ENCODE results near the gene RGS9. TPM values are rescaled to one million over a fixed set of nuclear protein-coding genes. Genes with fewer than 3 reads are reported as not detected.

Gene RGS9
- total RNA-seq, 2 experiments from 2014 or later, result 13.7 to 26.4 TPM

- ChIA-PET CTCF (ENCODE audit: unreplicated experiment) (no interaction called here), POLR2A (interaction anchor here (0.6 to 1.6 kb wide), 7 partner anchors 17 to 627 kb away, joined by 3 to 9 read pairs (median 3); no protein-coding TSS in a partner anchor)
- no TSS peak for BruUV-seq (replicated peaks)
These were observed 37.7 kb upstream of the RGS9 start for GRCh38 chr17:65099475-65099874.

GRCh38 chr17:65099941-65100315 lies 37.2 kb upstream of the RGS9 start:
- TSS peak; percentile 83 for BruUV-seq (replicated peaks)
- Histone ChIP-seq H3K4me2 (ENCODE audit: low read length) (peak overlapping the region; percentile 100), H2AFZ (ENCODE audit: low read length) (peak overlapping the region; percentile 92), H4K20me1 (ENCODE audit: insufficient read depth, low read length) (no peaks in the 10 kb centered on the region), H3K79me2 (ENCODE audit: insufficient read depth, low read depth, low read length) (peaks cover 5% of the 10 kb centered on the region; the same call in 1 of the 2 replicates), H3K4me1 (ENCODE audit: insufficient read depth, low read length, poor library complexity, severe bottlenecking) (peaks cover 41% of the 10 kb centered on the region), H3K4me3 (ENCODE audit: low read depth, low read length, poor library complexity, severe bottlenecking) (peak overlapping the region; percentile 73), H3K9me2 (ENCODE audit: insufficient read depth, low read length) (no peaks in the 10 kb centered on the region), H3K36me3 (ENCODE audit: insufficient read depth, low read length) (no peaks in the 10 kb centered on the region), H3K9me3 (ENCODE audit: low read length) (no peaks in the 10 kb centered on the region), H3K27ac (ENCODE audit: low read depth, low read length, poor library complexity, severe bottlenecking) (peak overlapping the region; percentile 81)
- ChIA-PET POLR2A (interaction anchor here (0.6 to 1.6 kb wide), 6 partner anchors 17 to 627 kb away, joined by 3 to 9 read pairs (median 4); no protein-coding TSS in a partner anchor), CTCF (ENCODE audit: unreplicated experiment) (interaction anchor here (0.9 to 1.0 kb wide), 2 partner anchors 50 to 114 kb away, joined by 3 read pairs; no protein-coding TSS in a partner anchor)
- peak; percentile 55 for DNase-seq (ENCODE audit: low spot score)
- intact Hi-C loops (cut with micrococcal nuclease; ENCODE audit: unreplicated experiment), result loop anchor here (1.0 to 5.0 kb wide), 5 partner anchors 43 to 138 kb away; no protein-coding TSS in a partner anchor
- TF ChIP-seq CTCF (conservative IDR thresholded peaks at IDR 0.05; ENCODE audit: low read length) (no peak), EZH2phosphoT487 (IDR thresholded peaks at IDR 0.05; ENCODE audit: borderline replicate concordance, low read depth, low read length) (no peak)

More at GRCh38 chr17:65099475-65099874, 37.7 kb upstream of the RGS9 start:
- Histone ChIP-seq H3K4me1 (ENCODE audit: insufficient read depth, low read length, poor library complexity, severe bottlenecking) (peaks cover 41% of the 10 kb centered on the region), H3K36me3 (ENCODE audit: insufficient read depth, low read length) (no peaks in the 10 kb centered on the region), H4K20me1 (ENCODE audit: insufficient read depth, low read length) (no peaks in the 10 kb centered on the region), H3K9me3 (ENCODE audit: low read length) (no peaks in the 10 kb centered on the region), H3K4me3 (ENCODE audit: low read depth, low read length, poor library complexity, severe bottlenecking) (no peak overlapping the region), H3K9me2 (ENCODE audit: insufficient read depth, low read length) (no peaks in the 10 kb centered on the region), H3K4me2 (ENCODE audit: low read length) (peak overlapping the region; percentile 100; the same call in 1 of the 2 replicates), H3K79me2 (ENCODE audit: insufficient read depth, low read depth, low read length) (peaks cover 5% of the 10 kb centered on the region; the same call in 1 of the 2 replicates), H3K27ac (ENCODE audit: low read depth, low read length, poor library complexity, severe bottlenecking) (peak overlapping the region; percentile 81), H2AFZ (ENCODE audit: low read length) (no peak overlapping the region; the same call in 1 of the 2 replicates)
- TF ChIP-seq CTCF (conservative IDR thresholded peaks at IDR 0.05; ENCODE audit: low read length) (no peak), EZH2phosphoT487 (IDR thresholded peaks at IDR 0.05; ENCODE audit: borderline replicate concordance, low read depth, low read length) (no peak)
- intact Hi-C loops (cut with micrococcal nuclease; ENCODE audit: unreplicated experiment), result no loop called here
- no peak for DNase-seq (ENCODE audit: low spot score)

All from OCI-LY7 (cell line).